Kasumi-1 (cell line): Measurements from ENCODE around the gene ACADL.

Source experiments
- DNase-seq, 2 experiments: peaks; one replicate each; lab custom pipeline; 2025; lab: John Stamatoyannopoulos, UW

Gene ACADL

GRCh38 chr2:210170196-210170445, 55.1 kb downstream of the ACADL start:
- DNase-seq: peak in 1 of 2 experiments; percentile 43

GRCh38 chr2:210169516-210170195, 55.6 kb downstream of the ACADL start:
- DNase-seq: peak; percentile 5 to 32

- DNase-seq: no peak
Measured at GRCh38 chr2:210167227-210167626, 58.0 kb downstream of the ACADL start.

- peak; percentile 15 to 32 for DNase-seq
Measured at GRCh38 chr2:210162466-210163124, 62.7 kb downstream of the ACADL start.

GRCh38 chr2:210159059-210159458, 66.2 kb downstream of the ACADL start:
- DNase-seq: no peak

- no peak for DNase-seq
Measured at GRCh38 chr2:210158236-210158635, 67.0 kb downstream of the ACADL start.

GRCh38 chr2:210157526-210157925, 67.7 kb downstream of the ACADL start:
- no peak for DNase-seq

GRCh38 chr2:210147614-210148013, 77.6 kb downstream of the ACADL start:
- DNase-seq: no peak
